Smooth muscle cell (in vitro differentiated cells): ENCODE measurements around the gene TRABD2A. TPM values are rescaled to one million over a fixed set of nuclear protein-coding genes. Genes with fewer than 3 reads are reported as not detected.

Source experiments
- DNase-seq: peaks from one replicate; lab custom pipeline; 2025; ENCODE audit not compliant: unreplicated experiment; lab: John Stamatoyannopoulos, UW
- H2AFZ ChIP-seq: fragments of 200-600 bp; sonication (generic); 2 replicates; pipeline ENCODE4 v1.6.0; 2016; ENCODE audit warnings: antibody characterized with exemption, low read depth, mild to moderate bottlenecking
- H3F3A ChIP-seq: fragments of 200-600 bp; sonication (generic); 2 replicates; pipeline ENCODE4 v1.6.0; 2017; ENCODE audit warnings: antibody characterized with exemption, low read depth
- H3K27ac ChIP-seq: fragments of 200-600 bp; sonication (generic); 2 replicates; pipeline ENCODE4 v1.5.1; 2016; ENCODE audit warnings: low read depth, mild to moderate bottlenecking
- H3K27me3 ChIP-seq: fragments of 200-600 bp; sonication (generic); 2 replicates; pipeline ENCODE4 v1.6.1; 2016; ENCODE audit warnings: low read depth, mild to moderate bottlenecking
- H3K36me3 ChIP-seq: fragments of 200-600 bp; sonication (generic); 2 replicates; pipeline ENCODE4 v1.5.1; 2016; ENCODE audit warnings: low read depth
- H3K4me1 ChIP-seq: fragments of 200-600 bp; sonication (generic); 2 replicates; pipeline ENCODE4 v1.5.1; 2016; ENCODE audit warnings: low read depth
- H3K4me2 ChIP-seq: fragments of 200-600 bp; sonication (generic); 2 replicates; pipeline ENCODE4 v1.6.0; 2016; ENCODE audit warnings: mild to moderate bottlenecking
- H3K4me3 ChIP-seq: fragments of 200-600 bp; sonication (generic); 2 replicates; pipeline ENCODE4 v1.5.1; 2016; ENCODE audit warnings: mild to moderate bottlenecking
- H3K79me2 ChIP-seq: fragments of 200-600 bp; sonication (generic); 2 replicates; pipeline ENCODE4 v1.6.0; 2016; ENCODE audit warnings: low read depth, mild to moderate bottlenecking
- H3K9ac ChIP-seq: fragments of 200-600 bp; sonication (generic); 2 replicates; pipeline ENCODE4 v1.6.0; 2016; ENCODE audit warnings: low read depth
- H3K9me3 ChIP-seq: fragments of 200-600 bp; sonication (generic); replicated peaks from 2 replicates; pipeline ENCODE4 v1.5.1; 2016; ENCODE audit warnings: low read depth
- H4K20me1 ChIP-seq: fragments of 200-600 bp; sonication (generic); 2 replicates; pipeline ENCODE4 v1.6.0; 2016; ENCODE audit warnings: low read depth
- WGBS: methylation state at CpG from one replicate; pipeline ENCODE4 v1.1.7; 2016; ENCODE audit warnings: low lambda C conversion rate; 5-methylcytosine and 5-hydroxymethylcytosine counted together
- polyA plus RNA-seq: library from polyadenylated mRNA; unstranded; fragments of >200 nt; fragmentation: Nextera tagmentation; extraction: Ambion mirVana; gene quantifications from 2 replicates; pipeline ENCODE4 v1.2.1, GENCODE V29; 2016
- total RNA-seq: library from RNA; depleted of rRNA; stranded (reverse); fragments of >200 nt; gene quantifications from 2 replicates; pipeline ENCODE4 v1.2.3, GENCODE V29; 2014
- TF ChIP-seq, protein P1 (sequence below): fragments of 200-600 bp; sonication (generic); IDR thresholded peaks from 2 replicates; pipeline ENCODE4 v1.5.1; 2017; ENCODE audit warnings: borderline replicate concordance, mild to moderate bottlenecking, antibody characterized with exemption; ENCODE audit not compliant: insufficient read depth, poor library complexity, severe bottlenecking

The TRABD2A gene
- total and polyA plus RNA-seq, 2 experiments from 2014 or later: 0.11 TPM; not detected in 1

- no peak overlapping the region for H3K4me3 ChIP-seq
- no peaks in the 10 kb centered on the region for H3K27me3 ChIP-seq
- no peak overlapping the region for H2AFZ ChIP-seq
- no peaks in the 10 kb centered on the region for H3K79me2 ChIP-seq
- TF ChIP-seq, protein P1, sequence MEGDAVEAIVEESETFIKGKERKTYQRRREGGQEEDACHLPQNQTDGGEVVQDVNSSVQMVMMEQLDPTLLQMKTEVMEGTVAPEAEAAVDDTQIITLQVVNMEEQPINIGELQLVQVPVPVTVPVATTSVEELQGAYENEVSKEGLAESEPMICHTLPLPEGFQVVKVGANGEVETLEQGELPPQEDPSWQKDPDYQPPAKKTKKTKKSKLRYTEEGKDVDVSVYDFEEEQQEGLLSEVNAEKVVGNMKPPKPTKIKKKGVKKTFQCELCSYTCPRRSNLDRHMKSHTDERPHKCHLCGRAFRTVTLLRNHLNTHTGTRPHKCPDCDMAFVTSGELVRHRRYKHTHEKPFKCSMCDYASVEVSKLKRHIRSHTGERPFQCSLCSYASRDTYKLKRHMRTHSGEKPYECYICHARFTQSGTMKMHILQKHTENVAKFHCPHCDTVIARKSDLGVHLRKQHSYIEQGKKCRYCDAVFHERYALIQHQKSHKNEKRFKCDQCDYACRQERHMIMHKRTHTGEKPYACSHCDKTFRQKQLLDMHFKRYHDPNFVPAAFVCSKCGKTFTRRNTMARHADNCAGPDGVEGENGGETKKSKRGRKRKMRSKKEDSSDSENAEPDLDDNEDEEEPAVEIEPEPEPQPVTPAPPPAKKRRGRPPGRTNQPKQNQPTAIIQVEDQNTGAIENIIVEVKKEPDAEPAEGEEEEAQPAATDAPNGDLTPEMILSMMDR: no peak
- no peak overlapping the region for H3K27ac ChIP-seq
- DNase-seq: no peak
- 78% methylated on average over 2 of the region's 2 CpGs for WGBS
- H3K9me3 ChIP-seq: no peaks in the 10 kb centered on the region
- H3F3A ChIP-seq: peaks cover 4% of the 10 kb centered on the region
- H4K20me1 ChIP-seq: no peaks in the 10 kb centered on the region
- H3K4me2 ChIP-seq: no peak overlapping the region
- no peaks in the 10 kb centered on the region for H3K4me1 ChIP-seq
- no peak overlapping the region for H3K9ac ChIP-seq
- H3K36me3 ChIP-seq: no peaks in the 10 kb centered on the region
Measured at GRCh38 chr2:84801811-84802210, 79.1 kb downstream of the TRABD2A start.

DNA sequence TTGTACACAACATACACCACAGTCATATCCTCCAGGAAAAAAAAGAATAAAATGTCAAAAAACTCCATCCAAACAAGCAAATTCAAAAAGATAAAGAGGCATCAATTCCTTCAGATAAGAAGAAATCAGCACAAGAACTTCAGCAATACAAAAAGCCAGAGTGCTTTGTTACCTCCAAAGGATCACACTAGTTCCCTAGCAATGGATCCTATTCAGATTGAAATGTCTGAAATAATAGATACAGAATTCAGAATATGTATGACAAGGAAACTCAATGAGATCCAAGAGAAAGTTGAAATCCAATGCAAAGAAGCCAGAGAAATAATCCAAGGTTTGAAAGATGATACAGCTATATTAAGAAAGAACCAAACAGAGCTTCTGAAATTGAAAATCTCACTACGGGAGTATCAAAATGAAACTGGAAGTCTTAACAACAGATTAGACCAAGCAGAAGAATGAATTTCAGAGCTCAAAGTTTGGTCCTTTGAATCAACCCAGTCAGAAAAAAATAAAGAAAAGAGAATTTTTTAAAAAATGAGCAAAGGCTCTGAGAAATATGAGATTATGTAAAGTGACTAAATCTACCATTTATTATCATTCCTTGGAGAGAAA lies 80.6 kb downstream of the TRABD2A start:
- Histone ChIP-seq H3K9me3 (no peaks in the 10 kb centered on the region), H3F3A (no peaks in the 10 kb centered on the region), H4K20me1 (no peaks in the 10 kb centered on the region), H3K79me2 (no peaks in the 10 kb centered on the region), H3K4me3 (no peak overlapping the region), H3K27me3 (no peaks in the 10 kb centered on the region), H3K9ac (no peak overlapping the region), H3K4me1 (no peaks in the 10 kb centered on the region), H3K27ac (no peak overlapping the region), H3K4me2 (no peak overlapping the region), H2AFZ (no peak overlapping the region), H3K36me3 (no peaks in the 10 kb centered on the region)
- 95% methylated on average over 1 of the region's 1 CpG for WGBS
- TF ChIP-seq, protein P1: no peak
- no peak for DNase-seq

- Histone ChIP-seq H4K20me1 (no peaks in the 10 kb centered on the region), H3K36me3 (no peaks in the 10 kb centered on the region), H2AFZ (no peak overlapping the region), H3K79me2 (no peaks in the 10 kb centered on the region), H3K9me3 (no peaks in the 10 kb centered on the region), H3K4me3 (no peak overlapping the region), H3K4me1 (no peaks in the 10 kb centered on the region), H3K27ac (no peak overlapping the region), H3K4me2 (no peak overlapping the region), H3K27me3 (no peaks in the 10 kb centered on the region), H3K9ac (no peak overlapping the region), H3F3A (no peaks in the 10 kb centered on the region)
- DNase-seq: no peak
- TF ChIP-seq, protein P1: no peak
- 87% methylated on average over 1 of the region's 1 CpG for WGBS
Measured at GRCh38 chr2:84799772-84800171, 81.1 kb downstream of the TRABD2A start.

DNA sequence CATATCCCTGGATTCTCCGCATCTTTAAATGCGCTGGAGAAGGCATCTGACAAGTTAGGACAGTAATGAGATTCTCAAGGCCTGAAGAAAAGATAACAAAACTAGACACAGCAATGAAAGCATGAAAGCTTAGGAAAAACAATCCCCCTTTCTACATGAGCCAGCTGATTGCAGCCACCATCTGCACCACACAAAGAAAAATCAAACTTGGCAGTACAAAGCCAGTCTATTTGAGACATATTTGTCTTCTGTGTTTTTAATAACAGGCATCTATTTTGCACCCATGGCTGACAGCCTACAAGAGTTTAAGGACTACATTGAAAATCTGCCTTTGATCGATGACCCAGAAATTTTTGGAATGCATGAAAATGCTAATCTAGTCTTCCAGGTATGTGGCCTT lies 83.6 kb downstream of the TRABD2A start:
- TF ChIP-seq, protein P1: no peak
- 83% methylated on average over 3 of the region's 3 CpGs for WGBS
- DNase-seq: no peak
- no peak overlapping the region for H3K4me3 ChIP-seq
- no peaks in the 10 kb centered on the region for H3K79me2 ChIP-seq
- no peaks in the 10 kb centered on the region for H3K36me3 ChIP-seq
- no peak overlapping the region for H3K27ac ChIP-seq
- H3K9ac ChIP-seq: no peak overlapping the region
- no peaks in the 10 kb centered on the region for H3K27me3 ChIP-seq
- no peaks in the 10 kb centered on the region for H4K20me1 ChIP-seq
- no peaks in the 10 kb centered on the region for H3F3A ChIP-seq
- H3K4me1 ChIP-seq: no peaks in the 10 kb centered on the region
- H3K9me3 ChIP-seq: no peaks in the 10 kb centered on the region
- no peak overlapping the region for H3K4me2 ChIP-seq
- no peak overlapping the region for H2AFZ ChIP-seq
